Endothelial cell (in vitro differentiated cells): ENCODE results near the gene GSDME. TPM values are rescaled to one million over a fixed set of nuclear protein-coding genes. Genes with fewer than 3 reads are reported as not detected.

Experiments
- DNase-seq: peaks from one replicate; pipeline ENCODE4 v3.0.0; 2021; ENCODE audit warnings: low spot score
- H3K27ac Mint-ChIP-seq: one replicate; pipeline ENCODE4 v1.8.0; 2021; ENCODE audit warnings: mixed read lengths, inconsistent platforms; ENCODE audit not compliant: unreplicated experiment
- H3K27me3 Mint-ChIP-seq: one replicate; pipeline ENCODE4 v1.8.0; 2021; ENCODE audit warnings: mild to moderate bottlenecking, moderate library complexity, mixed read lengths, inconsistent platforms; ENCODE audit not compliant: unreplicated experiment
- H3K36me3 Mint-ChIP-seq: one replicate; pipeline ENCODE4 v1.8.0; 2021; ENCODE audit warnings: mild to moderate bottlenecking, low read depth, mixed read lengths, inconsistent platforms; ENCODE audit not compliant: unreplicated experiment
- H3K4me1 Mint-ChIP-seq: one replicate; pipeline ENCODE4 v1.8.0; 2021; ENCODE audit warnings: mild to moderate bottlenecking, mixed read lengths, inconsistent platforms; ENCODE audit not compliant: unreplicated experiment
- H3K4me3 Mint-ChIP-seq: one replicate; pipeline ENCODE4 v1.8.0; 2021; ENCODE audit warnings: mild to moderate bottlenecking, mixed read lengths, inconsistent platforms; ENCODE audit not compliant: unreplicated experiment
- H3K9me3 Mint-ChIP-seq: one replicate; pipeline ENCODE4 v1.8.0; 2021; ENCODE audit warnings: mixed read lengths, inconsistent platforms; ENCODE audit not compliant: unreplicated experiment
- total RNA-seq: library from RNA; stranded (reverse); fragmentation: NEBNext Ultra II Directional; extraction: Animal tissue kit (Norgen Biotek cat#: 25700); gene quantifications from one replicate; pipeline ENCODE4 v1.2.1, GENCODE V29; 2021; ENCODE audit not compliant: unreplicated experiment
- TF ChIP-seq, protein P1 (sequence below): fragments of 200-600 bp; sonication (generic); IDR thresholded peaks from one replicate; pipeline ENCODE4 v1.5.0; 2021; ENCODE audit warnings: antibody characterized with exemption; ENCODE audit not compliant: unreplicated experiment

The GSDME gene
- total RNA-seq, 1 donor from 2014 or later: 4.4 TPM

DNA sequence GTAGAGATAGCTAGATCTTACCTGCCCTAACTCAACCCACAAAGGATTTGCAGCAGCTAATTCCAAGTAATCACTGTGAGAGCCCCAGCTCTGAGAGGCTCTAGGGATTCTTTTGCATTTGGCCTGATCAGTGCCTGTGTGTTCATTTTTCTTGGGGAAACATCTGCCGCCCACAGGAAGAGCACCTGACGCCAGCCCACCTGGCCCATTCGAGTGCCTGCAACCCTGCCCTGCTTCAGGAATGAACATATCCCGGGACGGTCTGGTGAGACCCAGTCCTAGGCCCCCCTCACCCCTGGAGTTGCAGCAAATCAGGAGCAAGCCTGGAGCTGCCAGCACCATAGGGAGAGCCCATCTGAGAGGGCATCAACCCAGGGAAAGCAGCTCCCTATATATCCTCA, 38.8 kb downstream of the GSDME start:
- TF ChIP-seq, protein P1, sequence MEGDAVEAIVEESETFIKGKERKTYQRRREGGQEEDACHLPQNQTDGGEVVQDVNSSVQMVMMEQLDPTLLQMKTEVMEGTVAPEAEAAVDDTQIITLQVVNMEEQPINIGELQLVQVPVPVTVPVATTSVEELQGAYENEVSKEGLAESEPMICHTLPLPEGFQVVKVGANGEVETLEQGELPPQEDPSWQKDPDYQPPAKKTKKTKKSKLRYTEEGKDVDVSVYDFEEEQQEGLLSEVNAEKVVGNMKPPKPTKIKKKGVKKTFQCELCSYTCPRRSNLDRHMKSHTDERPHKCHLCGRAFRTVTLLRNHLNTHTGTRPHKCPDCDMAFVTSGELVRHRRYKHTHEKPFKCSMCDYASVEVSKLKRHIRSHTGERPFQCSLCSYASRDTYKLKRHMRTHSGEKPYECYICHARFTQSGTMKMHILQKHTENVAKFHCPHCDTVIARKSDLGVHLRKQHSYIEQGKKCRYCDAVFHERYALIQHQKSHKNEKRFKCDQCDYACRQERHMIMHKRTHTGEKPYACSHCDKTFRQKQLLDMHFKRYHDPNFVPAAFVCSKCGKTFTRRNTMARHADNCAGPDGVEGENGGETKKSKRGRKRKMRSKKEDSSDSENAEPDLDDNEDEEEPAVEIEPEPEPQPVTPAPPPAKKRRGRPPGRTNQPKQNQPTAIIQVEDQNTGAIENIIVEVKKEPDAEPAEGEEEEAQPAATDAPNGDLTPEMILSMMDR: no peak
- H3K4me1 Mint-ChIP-seq: peaks cover 20% of the 10 kb centered on the region
- H3K4me3 Mint-ChIP-seq: no peak overlapping the region
- H3K36me3 Mint-ChIP-seq: no peaks in the 10 kb centered on the region
- H3K27ac Mint-ChIP-seq: no peak overlapping the region
- H3K9me3 Mint-ChIP-seq: no peaks in the 10 kb centered on the region
- peaks cover 2% of the 10 kb centered on the region for H3K27me3 Mint-ChIP-seq
- no peak for DNase-seq

- TF ChIP-seq, protein P1: no peak
- peaks cover 20% of the 10 kb centered on the region for H3K4me1 Mint-ChIP-seq
- no peak for DNase-seq
- no peaks in the 10 kb centered on the region for H3K36me3 Mint-ChIP-seq
- no peaks in the 10 kb centered on the region for H3K9me3 Mint-ChIP-seq
- peaks cover 8% of the 10 kb centered on the region for H3K27me3 Mint-ChIP-seq
- H3K27ac Mint-ChIP-seq: no peak overlapping the region
- no peak overlapping the region for H3K4me3 Mint-ChIP-seq
Observed at GRCh38 chr7:24717694-24718320, 39.5 kb downstream of the GSDME start.

- no peaks in the 10 kb centered on the region for H3K9me3 Mint-ChIP-seq
- TF ChIP-seq, protein P1: no peak
- no peak overlapping the region for H3K27ac Mint-ChIP-seq
- peaks cover 9% of the 10 kb centered on the region for H3K27me3 Mint-ChIP-seq
- H3K4me3 Mint-ChIP-seq: no peak overlapping the region
- H3K4me1 Mint-ChIP-seq: peaks cover 20% of the 10 kb centered on the region
- DNase-seq: no peak
- H3K36me3 Mint-ChIP-seq: no peaks in the 10 kb centered on the region
Observed at GRCh38 chr7:24717247-24717622, 40.0 kb downstream of the GSDME start.

- Mint-ChIP-seq H3K27ac (no peak overlapping the region), H3K9me3 (no peaks in the 10 kb centered on the region), H3K27me3 (peaks cover 9% of the 10 kb centered on the region), H3K4me3 (no peak overlapping the region), H3K36me3 (no peaks in the 10 kb centered on the region), H3K4me1 (peaks cover 17% of the 10 kb centered on the region)
- TF ChIP-seq, protein P1: no peak
- DNase-seq: no peak
Observed at GRCh38 chr7:24716480-24717246, 40.6 kb downstream of the GSDME start.
